ENCODE measurements around the gene ADAM12.

- TF ChIP-seq POLR2AphosphoS5 (IDR thresholded peaks at IDR 0.05; ENCODE audit: borderline replicate concordance, low read depth, low read length) (no peak), EZH2 (IDR thresholded peaks at IDR 0.05) (no peak)
Observed at GRCh38 chr10:126122881-126123280, 265.4 kb downstream of the ADAM12 start.

All from SK-N-MC (cell line).